H1 (cell line): Measurements from ENCODE around the gene UBR7. TPM values are rescaled to one million over a fixed set of nuclear protein-coding genes. Genes with fewer than 3 reads are reported as not detected.

ENCODE experiments used
- CTCF ChIA-PET: fragments of 300-600 bp; sonication (Branson Sonifier 250); formaldehyde crosslinking; loops from one replicate; lab custom pipeline; 2021; ENCODE audit not compliant: partially characterized antibody; lab: Charles Lee
- POLR2A ChIA-PET: fragments of 300-600 bp; sonication (Branson Sonifier 250); formaldehyde crosslinking; loops from one replicate; lab custom pipeline; 2021; ENCODE audit warnings: inconsistent platforms; ENCODE audit not compliant: partially characterized antibody; lab: Charles Lee
- DNase-seq, 2 experiments: peaks; one replicate each; pipeline versions ENCODE4 v3.0.0 to v3.0.0-alpha.2; 2010 to 2022; ENCODE audit warnings: low spot score in 2 of 2, low read depth in 1 of 2, mixed read lengths in 1 of 2
- FAIRE-seq: peaks from 2 replicates; lab custom pipeline; 2011; peaks lifted over from hg19 to GRCh38; lab: Jason Lieb, UNC
- H2AFZ ChIP-seq: 2 replicates; pipeline ENCODE4 v1.8.1; 2012; ENCODE audit warnings: low read length, inconsistent platforms
- H2AK5ac ChIP-seq: 2 replicates; pipeline ENCODE4 v1.6.1; 2013; ENCODE audit warnings: low read depth, low read length
- H2BK120ac ChIP-seq: replicated peaks from 2 replicates; pipeline ENCODE3; 2013; ENCODE audit warnings: low read depth, low read length, inconsistent platforms
- H2BK12ac ChIP-seq: 2 replicates; pipeline ENCODE4 v1.6.1; 2013; ENCODE audit warnings: low read depth, low read length
- H2BK15ac ChIP-seq: 2 replicates; pipeline ENCODE4 v1.6.1; 2013; ENCODE audit warnings: low read length
- H2BK20ac ChIP-seq: 2 replicates; pipeline ENCODE4 v1.6.1; 2013; ENCODE audit warnings: low read length
- H2BK5ac ChIP-seq: 2 replicates; pipeline ENCODE4 v1.6.1; 2013; ENCODE audit warnings: low read depth, low read length
- H3K14ac ChIP-seq: 2 replicates; pipeline ENCODE4 v1.6.1; 2013; ENCODE audit warnings: inconsistent platforms; ENCODE audit not compliant: insufficient read length
- H3K18ac ChIP-seq: 2 replicates; pipeline ENCODE4 v1.6.1; 2013; ENCODE audit warnings: low read length; ENCODE audit errors: extremely low read depth
- H3K23ac ChIP-seq: 2 replicates; pipeline ENCODE4 v1.6.1; 2013; ENCODE audit warnings: inconsistent platforms; ENCODE audit not compliant: insufficient read length
- H3K23me2 ChIP-seq: 2 replicates; pipeline ENCODE4 v1.6.1; 2013; ENCODE audit warnings: low read depth, low read length
- H3K27ac ChIP-seq: 2 replicates; pipeline ENCODE4 v1.6.1; 2011; ENCODE audit warnings: low read depth, low read length, inconsistent platforms
- H3K27me3 ChIP-seq, 4 experiments: replicated peaks in 1 of 4; 1 replicate in 1 of 4; 2 replicates in 3 of 4; pipeline versions ENCODE4 v1.6.1 to v1.8.1; 2011 to 2013; ENCODE audit warnings: low read length in 3 of 4, mild to moderate bottlenecking in 3 of 4, inconsistent platforms in 2 of 4, mixed read lengths in 2 of 4, moderate library complexity in 1 of 4; ENCODE audit not compliant: control insufficient read depth in 3 of 4, insufficient read depth in 3 of 4; ENCODE audit errors: extremely low read depth in 1 of 4
- H3K36me3 ChIP-seq, 4 experiments: 2 replicates each; pipeline versions ENCODE4 v1.6.1 to v1.8.1; 2011 to 2013; ENCODE audit warnings: mild to moderate bottlenecking in 4 of 4, low read length in 3 of 4, moderate library complexity in 2 of 4, control low read depth in 1 of 4, inconsistent platforms in 1 of 4; ENCODE audit not compliant: insufficient read depth in 4 of 4, control insufficient read depth in 2 of 4
- H3K4ac ChIP-seq: replicated peaks from 2 replicates; pipeline ENCODE3; 2013; ENCODE audit warnings: low read length, low read depth, mixed read lengths, inconsistent platforms; ENCODE audit not compliant: insufficient read length
- H3K4me1 ChIP-seq, 4 experiments: replicated peaks in 1 of 4; 1 replicate in 1 of 4; 2 replicates in 3 of 4; pipeline versions ENCODE4 v1.6.1 to v1.8.1; 2011 to 2013; ENCODE audit warnings: low read length in 3 of 4, inconsistent platforms in 2 of 4, mixed read lengths in 1 of 4; ENCODE audit not compliant: insufficient read depth in 4 of 4, control insufficient read depth in 3 of 4
- H3K4me2 ChIP-seq, 2 experiments: 2 replicates each; pipeline versions ENCODE4 v1.6.1 to v1.8.1; 2011 to 2013; ENCODE audit warnings: low read depth in 2 of 2, low read length in 2 of 2, control low read depth in 1 of 2, inconsistent platforms in 1 of 2, mild to moderate bottlenecking in 1 of 2; ENCODE audit not compliant: insufficient read depth in 1 of 2
- H3K4me3 ChIP-seq, 4 experiments: fragments of 200-600, 300-600 bp in 1 of 4; sonication (generic), shearing (Covaris generic), sonication (Bioruptor Twin) in 1 of 4; 2 replicates each; pipeline versions ENCODE4 v1.5.1 to v1.8.1; 2011 to 2016; ENCODE audit warnings: low read length in 4 of 4, low read depth in 3 of 4, control low read depth in 2 of 4, inconsistent platforms in 2 of 4, mild to moderate bottlenecking in 2 of 4, mixed read lengths in 1 of 4, moderate library complexity in 1 of 4; ENCODE audit not compliant: insufficient read depth in 2 of 4; ENCODE audit errors: extremely low read depth in 1 of 4
- H3K56ac ChIP-seq: replicated peaks from 2 replicates; pipeline ENCODE3; 2013; ENCODE audit warnings: low read depth, mild to moderate bottlenecking, mixed read lengths, low read length, inconsistent platforms; ENCODE audit not compliant: insufficient read length
- H3K79me1 ChIP-seq: 2 replicates; pipeline ENCODE4 v1.6.1; 2013; ENCODE audit warnings: low read depth, low read length, control low read depth
- H3K79me2 ChIP-seq, 2 experiments: 2 replicates each; pipeline versions ENCODE4 v1.6.1 to v1.8.1; 2012 to 2013; ENCODE audit warnings: low read length in 2 of 2, mild to moderate bottlenecking in 2 of 2, inconsistent platforms in 1 of 2; ENCODE audit not compliant: insufficient read depth in 2 of 2, control insufficient read depth in 1 of 2
- H3K9ac ChIP-seq, 4 experiments: replicated peaks in 1 of 4; 1 replicate in 1 of 4; 2 replicates in 3 of 4; pipeline versions ENCODE4 v1.6.1 to v1.8.1; 2011 to 2013; ENCODE audit warnings: low read depth in 3 of 4, low read length in 3 of 4, control low read depth in 2 of 4, mild to moderate bottlenecking in 2 of 4, moderate library complexity in 2 of 4, inconsistent platforms in 1 of 4; ENCODE audit errors: extremely low read depth in 1 of 4
- H3K9me3 ChIP-seq, 2 experiments: 2 replicates each; pipeline versions ENCODE4 v1.6.1 to v1.8.1; 2012 to 2013; ENCODE audit warnings: mild to moderate bottlenecking in 2 of 2, moderate library complexity in 2 of 2, control low read depth in 1 of 2, inconsistent platforms in 1 of 2, low read depth in 1 of 2, low read length in 1 of 2, mixed read lengths in 1 of 2; ENCODE audit not compliant: insufficient read depth in 2 of 2
- H4K20me1 ChIP-seq, 2 experiments: replicated peaks in 1 of 2; 2 replicates each; pipeline versions ENCODE3 to v1.8.1; 2011 to 2013; ENCODE audit warnings: inconsistent platforms in 2 of 2, low read length in 2 of 2, mild to moderate bottlenecking in 1 of 2; ENCODE audit not compliant: insufficient read depth in 2 of 2, control insufficient read depth in 1 of 2
- H4K5ac ChIP-seq: 2 replicates; pipeline ENCODE4 v1.6.1; 2013; ENCODE audit warnings: low read length, low read depth, mixed read lengths, inconsistent platforms; ENCODE audit not compliant: insufficient read length
- H4K8ac ChIP-seq: 2 replicates; pipeline ENCODE4 v1.8.0; 2013; ENCODE audit warnings: mild to moderate bottlenecking, moderate library complexity, low read length, inconsistent platforms; ENCODE audit not compliant: insufficient read depth; ENCODE audit errors: extremely low read depth
- H4K91ac ChIP-seq: replicated peaks from 2 replicates; pipeline ENCODE3; 2013; ENCODE audit warnings: low read length, mixed read lengths, inconsistent platforms; ENCODE audit not compliant: insufficient read length
- CHD2 ChIP-seq: IDR thresholded peaks from 2 replicates; pipeline ENCODE4 v1.6.1; 2012; ENCODE audit warnings: low read length, improper control_type of control experiment
- GABPA ChIP-seq: IDR thresholded peaks from 2 replicates; pipeline ENCODE4 v1.6.1; 2011; ENCODE audit warnings: mild to moderate bottlenecking, low read length, moderate library complexity, borderline replicate concordance; ENCODE audit not compliant: insufficient read depth
- GTF2F1 ChIP-seq: IDR thresholded peaks from 2 replicates; pipeline ENCODE4 v1.6.1; 2012; ENCODE audit warnings: low read depth, low read length, improper control_type of control experiment, borderline replicate concordance
- KDM5A ChIP-seq: fragments of 200-600 bp; IDR thresholded peaks from 2 replicates; pipeline ENCODE4 v1.7.1; 2012; ENCODE audit warnings: mild to moderate bottlenecking, low read length, inconsistent platforms, mixed read lengths
- POU5F1 ChIP-seq: IDR thresholded peaks from 2 replicates; pipeline ENCODE4 v1.6.1; 2011; ENCODE audit warnings: low read depth, mild to moderate bottlenecking, low read length, moderate library complexity
- RBBP5 ChIP-seq: IDR thresholded peaks from 2 replicates; pipeline ENCODE4 v1.7.1; 2012; ENCODE audit warnings: low read depth, mild to moderate bottlenecking, inconsistent platforms, low read length, moderate library complexity, borderline replicate concordance
- SIN3A ChIP-seq, 2 experiments: IDR thresholded peaks in 1 of 2; conservative IDR thresholded peaks in 1 of 2; 2 replicates each; pipeline ENCODE4 v1.6.1; 2011 to 2012; ENCODE audit warnings: low read length in 2 of 2, improper control_type of control experiment in 1 of 2, low read depth in 1 of 2, mild to moderate bottlenecking in 1 of 2
- SRF ChIP-seq: IDR thresholded peaks from 2 replicates; pipeline ENCODE4 v1.6.1; 2011; ENCODE audit warnings: mild to moderate bottlenecking, low read depth, low read length, moderate library complexity
- whole genome bisulfite sequencing, 2 experiments: shearing (Covaris generic) in 1 of 2; methylation state at CpG; one replicate each; pipeline versions ENCODE4 v1.1.6 to v1.1.7; 2013 to 2015; ENCODE audit warnings: low lambda C conversion rate in 2 of 2, mixed read lengths in 2 of 2, inconsistent platforms in 1 of 2, low coverage in 1 of 2, missing lambda C conversion rate in 1 of 2; ENCODE audit not compliant: insufficient replicate concordance in 2 of 2, insufficient coverage in 1 of 2, insufficient read length in 1 of 2; ENCODE audit errors: extremely low coverage in 1 of 2, missing lambda C conversion rate in 1 of 2; 5-methylcytosine and 5-hydroxymethylcytosine counted together
- long read RNA-seq, 2 experiments: library from RNA in 1 of 2; library from capped mRNA in 1 of 2; stranded (forward); transcript quantifications; one replicate each; pipeline ENCODE4 v2.0.0, GENCODE V29; 2021; ENCODE audit warnings: inconsistent platforms in 1 of 2
- polyA minus RNA-seq, 3 experiments: library from RNA; depleted of rRNA, polyadenylated mRNA; stranded (reverse); fragments of >200 nt; gene quantifications; 1 replicate in 2 of 3; 2 replicates in 1 of 3; pipeline ENCODE4 v1.2.3, GENCODE V29; 2011
- polyA plus RNA-seq, 7 experiments: library from polyadenylated mRNA; depleted of rRNA in 3 of 7; stranded (reverse) in 5 of 7; unstranded in 2 of 7; fragments of >200 nt in 5 of 7; fragments of 200-250 nt in 2 of 7; gene quantifications; 1 replicate in 5 of 7; 2 replicates in 1 of 7; 4 replicates in 1 of 7; pipeline versions ENCODE4 v1.2.1 to v1.2.3, GENCODE V29; 2011 to 2013; ENCODE audit warnings: missing spikeins in 2 of 7, mixed read lengths in 2 of 7
- total RNA-seq: library from RNA; stranded (reverse); fragmentation: NEBNext Ultra II Directional; extraction: Animal tissue kit (Norgen Biotek cat#: 25700); gene quantifications from 2 replicates; pipeline ENCODE4 v1.2.1, GENCODE V29; 2021

UBR7 gene
- total RNA-seq, result 28.4 and 29.4 TPM in 2 replicates
- 16.4 and 20.1 TPM in 2 replicates for polyA plus RNA-seq (2011; rRNA removed)
- polyA plus RNA-seq (2011; cell fraction: cytosol; rRNA removed), result 25.2 TPM
- polyA plus RNA-seq (2011; cell fraction: nucleus; rRNA removed), result 32.5 TPM
- polyA plus RNA-seq (2012, experiment 1 of 2), result 18.9 to 26.8 TPM (median 23.9 TPM) in 4 replicates
- 4.7 TPM for polyA plus RNA-seq (2012, experiment 2 of 2)
- 16.4 TPM for polyA plus RNA-seq (2013, experiment 1 of 2)
- polyA plus RNA-seq (2013, experiment 2 of 2), result 16.8 TPM
- 18.8 and 22.1 TPM in 2 replicates for polyA minus RNA-seq (2011; rRNA and poly(A)+ RNA removed)
- polyA minus RNA-seq (2011; cell fraction: cytosol; rRNA and poly(A)+ RNA removed), result 21.9 TPM
- polyA minus RNA-seq (2011; cell fraction: nucleus; rRNA and poly(A)+ RNA removed), result 13.2 TPM
- long read RNA-seq, experiment 1, transcript UBR7-201 (11 exons, 3,694 nt), result major isoform, 5 of 28 reads
- long read RNA-seq, experiment 1, partial matches to known transcripts, result 9 of 28 reads
- long read RNA-seq, experiment 1, other reads (novel, unspliced or antisense), result 14 of 28 reads
- long read RNA-seq, experiment 2, transcript UBR7-201 (11 exons, 3,694 nt), result major isoform, 14 of 31 reads
- long read RNA-seq, experiment 2, partial matches to known transcripts, result 7 of 31 reads
- long read RNA-seq, experiment 2, other reads (novel, unspliced or antisense), result 9 of 31 reads

- peak within 1 kb of the TSS; percentile 59 for H4K8ac ChIP-seq
- no peak within 1 kb of the TSS for H2BK120ac ChIP-seq
- peaks cover 0 to 9% (median 0%) of the 10 kb centered on the region in 4 experiments; a peak in 3 of 8 replicates for H3K36me3 ChIP-seq
- peaks cover 7% of the 10 kb centered on the region for H3K23me2 ChIP-seq
- H3K18ac ChIP-seq, result peak within 1 kb of the TSS; percentile 88; the same call in 1 of the 2 replicates
- H3K4me3 ChIP-seq, result peak within 1 kb of the TSS; percentile 77 to 99 (median 93)
- peaks cover 0 to 16% of the 10 kb centered on the region in 2 experiments; a peak in 3 of 4 replicates for H3K79me2 ChIP-seq
- peak within 1 kb of the TSS; percentile 59 for H4K5ac ChIP-seq
- no peak within 1 kb of the TSS; the same call in 1 of the 2 replicates for H2BK15ac ChIP-seq
- no peak within 1 kb of the TSS for H3K23ac ChIP-seq
- ChIA-PET POLR2A (interaction anchor here (1.4 to 3.5 kb wide), 2 partner anchors 9 to 23 kb away, joined by 3 to 25 read pairs; partner anchors contain the start of genes LYSET and MOAP1), CTCF (interaction anchor here (0.6 to 3.0 kb wide), 29 partner anchors 11 to 509 kb away, joined by 3 to 27 read pairs (median 4); partner anchors contain the start of genes LYSET and MOAP1)
- H3K4ac ChIP-seq, result no peak within 1 kb of the TSS
- peak within 1 kb of the TSS; percentile 86; the same call in 1 of the 2 replicates for H2AFZ ChIP-seq
- H4K20me1 ChIP-seq, result no peaks in the 10 kb centered on the region
- H3K27me3 ChIP-seq, result no peaks in the 10 kb centered on the region
- no peaks in the 10 kb centered on the region for H3K9me3 ChIP-seq
- H2BK5ac ChIP-seq, result peak within 1 kb of the TSS; percentile 71; the same call in 1 of the 2 replicates
- FAIRE-seq (no peak), DNase-seq (peak; percentile 91 to 95)
- peak within 1 kb of the TSS; percentile 78 for H3K56ac ChIP-seq
- H3K4me2 ChIP-seq, result peak within 1 kb of the TSS; percentile 88 to 98
- H3K79me1 ChIP-seq, result no peaks in the 10 kb centered on the region; the same call in 1 of the 2 replicates
- no peak within 1 kb of the TSS for H2AK5ac ChIP-seq
- peak within 1 kb of the TSS; percentile 19 for H4K91ac ChIP-seq
- peak within 1 kb of the TSS; percentile 65 for H3K27ac ChIP-seq
- peak within 1 kb of the TSS; percentile 70 to 85 (median 76) for H3K9ac ChIP-seq
- peaks cover 0 to 6% (median 4%) of the 10 kb centered on the region in 4 experiments; a peak in 3 of 7 replicates for H3K4me1 ChIP-seq
- WGBS, 2 experiments, result 2% methylated on average over 39 of the region's 65 CpGs; no CpG with 5 or more reads in 1 of the 2 experiments
- H2BK12ac ChIP-seq, result no peak within 1 kb of the TSS
- H2BK20ac ChIP-seq, result no peak within 1 kb of the TSS
- H3K14ac ChIP-seq, result no peak within 1 kb of the TSS
- TF ChIP-seq CHD2, result no peak
- TF ChIP-seq SIN3A (conservative IDR thresholded peaks at IDR 0.05 in 1 of 2, IDR thresholded peaks at IDR 0.05 in 1 of 2; ENCODE audit: low read depth in 1 of 2, low read length in 2 of 2), result peak; percentile 34 to 92; a peak in 2 of 4 replicates
- TF ChIP-seq KDM5A, result no peak
- 0 out of 2 replicates have a peak, but pooled peaks have one; percentile 2 for TF ChIP-seq SRF
- TF ChIP-seq GABPA, result peak; percentile 71; the same call in 1 of the 2 replicates
- TF ChIP-seq POU5F1, result no peak
- TF ChIP-seq GTF2F1, result no peak
- TF ChIP-seq RBBP5, result peak; percentile 62
Measured at GRCh38 chr14:93206793-93207467, at the start of gene UBR7, which contains the start of gene GON7. Gene UBR7 (plus strand): TSS chr14:93207256. CDS start chr14:93207292, 36 bp downstream. Gene GON7 (minus strand): TSS chr14:93207065. CDS start chr14:93207037, 28 bp downstream.
